Measurements from ENCODE around the gene PTAFR.

GRCh38 chr1:28118640-28119307, 57.7 kb downstream of the PTAFR start:
- no peak for TF ChIP-seq CTCF (optimal IDR thresholded peaks at IDR 0.05 in 1 of 3, IDR thresholded peaks at IDR 0.05 in 1 of 3, conservative IDR thresholded peaks at IDR 0.05 in 1 of 3; ENCODE audit: extremely low read depth in 1 of 3, insufficient read depth in 2 of 3, low read length in 3 of 3)
- TF ChIP-seq EZH2 (IDR thresholded peaks at IDR 0.05; ENCODE audit: low read length) = no peak

Data from keratinocyte (primary cell).